Aorta (tissue), 5 donors: Measurements from ENCODE around the gene SPEF1. TPM values are rescaled to one million over a fixed set of nuclear protein-coding genes. Genes with fewer than 3 reads are reported as not detected.
A peak's percentile ranks its signal among the peaks of the same experiment; 100 is the strongest.

Experiments used
- ATAC-seq: fragments of 200-7000 bp; cut with Tn5 transposase; one replicate; pipeline ENCODE4 v1.9.1; 2022; ENCODE audit warnings: moderate library complexity; ENCODE audit not compliant: low FRiP score
- DNase-seq, 2 donors: peaks; one replicate each; pipeline ENCODE4 v3.0.0-alpha.2; 2020
- H3K27ac ChIP-seq, 2 donors: one replicate each; pipeline ENCODE4 v1.5.1; 2013; ENCODE audit warnings: low read length in 2 of 2, mild to moderate bottlenecking in 2 of 2, moderate library complexity in 2 of 2, control low read depth in 1 of 2, inconsistent platforms in 1 of 2, low read depth in 1 of 2
- H3K27me3 ChIP-seq, 2 donors: one replicate each; pipeline ENCODE4 v1.6.1; 2013; ENCODE audit warnings: control low read depth in 1 of 2, low read length in 1 of 2, mild to moderate bottlenecking in 1 of 2, moderate library complexity in 1 of 2; ENCODE audit not compliant: insufficient read depth in 2 of 2, control insufficient read depth in 1 of 2
- H3K36me3 ChIP-seq, 2 donors: one replicate each; pipeline ENCODE4 v1.6.1; 2013; ENCODE audit warnings: control low read depth in 1 of 2, low read length in 1 of 2, mild to moderate bottlenecking in 1 of 2; ENCODE audit not compliant: insufficient read depth in 2 of 2, control insufficient read depth in 1 of 2
- H3K4me1 ChIP-seq, 2 donors: one replicate each; pipeline ENCODE4 v1.6.1; 2013; ENCODE audit warnings: low read length in 2 of 2, control low read depth in 1 of 2, mild to moderate bottlenecking in 1 of 2, moderate library complexity in 1 of 2; ENCODE audit not compliant: insufficient read depth in 2 of 2, control insufficient read depth in 1 of 2
- H3K4me3 ChIP-seq, 2 donors: one replicate each; pipeline ENCODE4 v1.5.1; 2013; ENCODE audit warnings: low read length in 2 of 2, control low read depth in 1 of 2, mild to moderate bottlenecking in 1 of 2
- H3K9me3 ChIP-seq: one replicate; pipeline ENCODE4 v1.6.1; 2013; ENCODE audit warnings: mild to moderate bottlenecking, low read length; ENCODE audit not compliant: control insufficient read depth
- WGBS, 2 donors: extraction: QIAGEN DNeasy Blood & Tissue Kit; methylation state at CpG; one replicate each; pipeline ENCODE4 v1.1.7; 2013; 5-methylcytosine and 5-hydroxymethylcytosine counted together
- intact Hi-C, 2 donors: fragments of 100-400 bp; cut with DNase I; formaldehyde crosslinking; loops; one replicate each; pipeline versions ENCODE4 v1.14.2 to v1.15.0; 2022
- polyA plus RNA-seq, 2 donors: library from polyadenylated mRNA; stranded (reverse); fragments of 200-250 nt; gene quantifications; one replicate each; pipeline ENCODE4 v1.2.3, GENCODE V29; 2013
- total RNA-seq, 2 donors: library from RNA; stranded (reverse); fragmentation: NEBNext Ultra II Directional; extraction: Animal tissue kit (Norgen Biotek cat#: 25700); gene quantifications; one replicate each; pipeline ENCODE4 v1.2.1, GENCODE V29; 2021
- donor health status: healthy with polysubstance abuse.
- donor health status: Bipolar disorder and iron deficiency.
- donor health status: DM: no; HTN: no; CAD: no.
- donor health status: DM: no; HTN: no; CAD: no.
- donor health status: DM: yes; HTN: yes; CAD: no.

The SPEF1 gene
- total and polyA plus RNA-seq, 4 donors: 0.90 TPM; not detected in 3

DNA sequence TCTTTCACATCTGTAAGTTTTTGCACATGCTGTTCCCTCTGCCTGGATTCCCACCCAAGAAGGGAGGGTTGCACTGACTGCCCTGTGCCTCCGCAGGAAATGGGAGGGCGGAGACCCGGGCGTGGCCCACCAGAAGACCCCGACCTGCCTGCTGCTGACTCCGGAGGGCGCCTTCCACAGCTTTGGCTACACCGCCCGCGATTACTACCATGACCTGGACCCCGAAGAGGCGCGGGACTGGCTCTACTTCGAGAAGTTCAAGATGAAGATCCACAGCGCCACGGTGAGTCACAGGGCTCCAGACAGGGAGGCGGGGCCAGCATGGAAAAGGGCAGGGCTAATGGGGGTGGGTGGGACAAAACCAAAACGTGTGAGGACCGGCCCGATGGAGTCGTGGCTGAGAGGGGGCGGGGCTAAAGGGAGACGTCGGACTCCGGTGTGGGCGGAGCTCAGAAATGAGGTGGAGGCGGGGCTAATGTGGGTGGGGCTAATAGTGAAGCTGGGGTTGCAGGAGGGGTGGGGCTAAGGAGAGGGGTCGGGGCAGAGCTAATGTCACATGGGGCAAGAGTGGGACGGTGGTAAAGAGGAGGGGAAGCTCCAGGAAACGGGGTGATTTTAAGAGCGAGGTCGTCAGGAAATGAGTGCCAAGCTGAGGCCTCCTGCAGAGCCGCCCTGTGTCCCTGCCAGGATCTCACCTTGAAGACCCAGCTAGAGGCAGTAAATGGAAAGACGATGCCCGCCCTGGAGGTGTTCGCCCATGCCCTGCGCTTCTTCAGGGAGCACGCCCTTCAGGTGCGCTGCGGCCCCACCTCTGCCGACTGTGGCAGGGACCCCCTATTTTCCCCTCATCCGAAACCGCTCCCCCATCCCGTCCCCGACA, 36.2 kb downstream of the SPEF1 start:
- WGBS, 2 donors: 22 to 29% methylated on average over 45 of the region's 45 CpGs
- Histone ChIP-seq H3K27ac (no peak overlapping the region), H3K4me3 (no peak overlapping the region), H3K36me3 (no peaks in the 10 kb centered on the region), H3K9me3 (no peaks in the 10 kb centered on the region), H3K4me1 (no peaks in the 10 kb centered on the region), H3K27me3 (no peaks in the 10 kb centered on the region)
- intact Hi-C loops: no loop called here
- ATAC-seq (peak; percentile 42), DNase-seq (peak in 1 of 2 donors; percentile 84)

DNA sequence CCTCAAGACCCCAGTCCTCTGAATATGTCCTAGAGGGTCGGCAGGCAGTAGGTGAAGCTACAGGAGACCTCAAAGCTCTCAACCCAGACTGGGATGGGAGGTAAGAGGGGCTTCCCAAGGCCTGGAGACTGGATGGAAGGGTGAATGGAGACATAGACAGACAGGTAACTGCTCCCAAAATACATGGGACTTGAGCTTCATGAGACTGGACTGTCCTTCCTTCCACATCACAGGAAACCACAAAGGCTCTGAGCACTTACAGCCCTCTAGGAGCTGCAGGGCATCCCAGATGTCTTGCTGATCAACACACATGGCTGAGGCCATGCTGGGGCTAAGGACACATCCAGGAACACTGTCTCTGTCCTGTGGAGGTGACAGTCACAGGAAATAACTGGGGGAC, 37.2 kb downstream of the SPEF1 start:
- Histone ChIP-seq H3K9me3 (no peaks in the 10 kb centered on the region), H3K4me3 (no peak overlapping the region), H3K4me1 (no peaks in the 10 kb centered on the region), H3K27ac (no peak overlapping the region), H3K27me3 (no peaks in the 10 kb centered on the region), H3K36me3 (no peaks in the 10 kb centered on the region)
- no peak for DNase-seq
- intact Hi-C loops: no loop called here
- ATAC-seq: no peak
- WGBS, 2 donors: 87 to 100% methylated on average over 1 of the region's 1 CpG

DNA sequence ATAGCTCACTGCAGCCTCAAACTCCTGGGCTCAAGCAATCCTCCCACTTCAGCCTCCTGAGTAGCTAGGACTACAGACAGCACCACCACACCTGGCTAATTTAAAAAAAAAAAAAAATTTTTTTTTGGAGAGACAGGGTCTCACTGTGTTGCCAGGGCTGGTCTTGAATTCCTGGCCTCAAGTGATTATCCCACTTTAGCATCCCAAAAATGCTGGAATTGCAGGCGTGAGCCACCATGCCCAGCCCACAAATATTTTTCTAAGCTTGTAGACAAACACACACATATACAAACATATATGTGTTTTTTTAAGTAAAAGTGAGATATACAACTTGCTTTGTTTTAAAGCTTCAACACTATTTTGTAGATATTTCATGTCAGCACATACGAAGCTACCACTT, 38.0 kb downstream of the SPEF1 start:
- WGBS, 2 donors: 68 to 94% methylated on average over 2 of the region's 2 CpGs
- H3K36me3 ChIP-seq: no peaks in the 10 kb centered on the region
- ATAC-seq: no peak
- no peaks in the 10 kb centered on the region for H3K9me3 ChIP-seq
- DNase-seq: no peak
- no peak overlapping the region for H3K27ac ChIP-seq
- intact Hi-C loops: no loop called here
- no peaks in the 10 kb centered on the region for H3K4me1 ChIP-seq
- no peak overlapping the region for H3K4me3 ChIP-seq
- no peaks in the 10 kb centered on the region for H3K27me3 ChIP-seq

DNA sequence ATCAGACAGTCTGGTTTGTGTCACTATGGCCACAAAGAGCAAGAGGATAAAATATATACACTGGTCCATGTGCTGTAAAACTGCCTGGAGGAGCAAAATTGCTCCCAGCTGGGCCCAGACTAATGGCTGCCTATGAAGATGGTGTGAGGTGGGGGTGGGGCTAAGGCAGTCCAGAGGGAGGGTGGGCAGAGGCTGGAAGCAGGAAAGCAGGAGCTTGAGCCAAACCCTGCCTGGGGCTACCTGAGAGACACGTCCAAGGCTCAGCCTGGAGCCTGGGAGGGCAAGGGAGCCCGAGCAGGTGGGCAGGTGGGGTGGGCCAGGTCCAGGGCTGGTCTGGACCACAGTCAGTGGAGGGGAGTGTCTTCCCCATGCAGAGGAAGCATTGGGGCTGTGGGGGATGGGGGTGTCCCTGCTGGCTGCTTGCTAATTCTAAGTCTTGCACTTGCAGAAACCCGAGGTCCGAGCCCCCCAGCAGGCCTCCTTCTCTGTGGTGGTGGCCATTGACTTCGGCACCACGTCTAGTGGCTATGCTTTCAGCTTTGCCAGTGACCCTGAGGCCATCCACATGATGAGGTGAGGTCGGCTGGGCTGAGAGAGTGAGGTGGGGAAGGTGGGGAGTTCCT, 39.3 kb downstream of the SPEF1 start:
- no peaks in the 10 kb centered on the region for H3K4me1 ChIP-seq
- H3K4me3 ChIP-seq: no peak overlapping the region
- ATAC-seq (no peak), DNase-seq (peak in 1 of 2 donors; percentile 38)
- WGBS, 2 donors: 82 to 87% methylated on average over 6 to 7 of the region's 7 CpGs
- no peaks in the 10 kb centered on the region for H3K27me3 ChIP-seq
- no peak overlapping the region for H3K27ac ChIP-seq
- no peaks in the 10 kb centered on the region for H3K36me3 ChIP-seq
- intact Hi-C loops: no loop called here
- no peaks in the 10 kb centered on the region for H3K9me3 ChIP-seq

DNA sequence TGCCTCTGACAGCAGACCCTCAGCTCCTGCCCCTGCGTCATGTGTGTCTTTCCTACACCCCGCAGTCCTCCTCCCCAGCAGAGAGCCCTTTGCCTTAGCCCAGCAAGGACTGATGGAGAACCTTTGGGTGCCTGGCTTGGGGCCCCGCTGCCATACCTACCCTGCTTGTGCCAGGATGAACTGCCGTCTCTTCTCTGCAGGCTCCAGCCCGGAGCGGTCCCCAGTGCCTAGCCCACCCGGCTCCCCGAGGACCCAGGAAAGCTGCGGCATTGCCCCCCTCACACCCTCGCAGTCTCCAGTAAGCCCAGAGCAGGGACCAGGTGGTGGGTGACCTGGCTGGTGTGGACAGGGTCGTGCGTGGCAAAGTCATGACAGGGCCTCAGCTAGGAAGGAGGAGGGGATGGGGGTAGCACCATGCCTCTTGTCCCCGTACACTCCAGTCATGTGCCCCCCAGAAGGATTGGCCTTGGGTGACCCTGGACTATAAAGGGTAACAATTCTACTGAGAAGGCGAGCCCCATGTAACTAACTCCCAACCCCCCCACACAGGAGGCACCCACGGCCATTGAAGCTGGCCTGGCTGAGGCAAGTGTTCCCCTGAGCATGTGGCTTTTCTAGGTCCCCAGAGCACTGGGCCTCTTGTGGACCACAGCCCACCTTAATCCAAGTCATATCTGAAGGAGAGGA, 40.5 kb downstream of the SPEF1 start:
- intact Hi-C loops: no loop called here
- no peaks in the 10 kb centered on the region for H3K4me1 ChIP-seq
- H3K27ac ChIP-seq: no peak overlapping the region
- DNase-seq (peak in 1 of 2 donors; percentile 34), ATAC-seq (no peak)
- H3K27me3 ChIP-seq: no peaks in the 10 kb centered on the region
- no peaks in the 10 kb centered on the region for H3K36me3 ChIP-seq
- 92 to 93% methylated on average over 15 of the region's 15 CpGs for WGBS, 2 donors
- H3K4me3 ChIP-seq: no peak overlapping the region
- no peaks in the 10 kb centered on the region for H3K9me3 ChIP-seq

DNA sequence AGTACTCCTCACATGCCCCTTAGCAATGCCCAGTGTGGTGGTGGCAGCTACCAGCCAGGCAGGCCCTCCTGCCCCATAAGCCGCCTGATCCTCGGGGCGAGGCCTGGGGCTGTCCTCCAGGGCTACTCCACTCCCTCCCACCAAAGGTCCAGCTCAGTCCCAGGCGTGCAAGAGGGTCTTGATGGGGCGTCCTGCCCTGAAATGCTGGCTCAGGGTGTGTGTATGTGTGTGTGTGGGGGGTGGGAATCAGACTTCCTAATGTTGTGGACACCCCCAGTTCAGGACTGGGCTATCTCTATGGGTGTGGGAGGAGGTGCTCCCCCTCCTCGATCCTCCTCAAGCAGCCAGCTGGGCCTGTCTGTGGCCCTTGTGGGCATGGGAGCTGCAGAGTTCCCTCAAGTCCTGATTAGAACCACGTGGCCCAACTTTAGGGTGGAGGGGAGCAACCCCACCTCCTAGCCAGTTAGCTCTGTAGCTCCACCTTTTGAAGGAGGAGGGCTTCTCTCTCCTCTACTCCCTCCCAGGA, 41.3 kb downstream of the SPEF1 start:
- no peak for ATAC-seq
- intact Hi-C loops: no loop called here

DNA sequence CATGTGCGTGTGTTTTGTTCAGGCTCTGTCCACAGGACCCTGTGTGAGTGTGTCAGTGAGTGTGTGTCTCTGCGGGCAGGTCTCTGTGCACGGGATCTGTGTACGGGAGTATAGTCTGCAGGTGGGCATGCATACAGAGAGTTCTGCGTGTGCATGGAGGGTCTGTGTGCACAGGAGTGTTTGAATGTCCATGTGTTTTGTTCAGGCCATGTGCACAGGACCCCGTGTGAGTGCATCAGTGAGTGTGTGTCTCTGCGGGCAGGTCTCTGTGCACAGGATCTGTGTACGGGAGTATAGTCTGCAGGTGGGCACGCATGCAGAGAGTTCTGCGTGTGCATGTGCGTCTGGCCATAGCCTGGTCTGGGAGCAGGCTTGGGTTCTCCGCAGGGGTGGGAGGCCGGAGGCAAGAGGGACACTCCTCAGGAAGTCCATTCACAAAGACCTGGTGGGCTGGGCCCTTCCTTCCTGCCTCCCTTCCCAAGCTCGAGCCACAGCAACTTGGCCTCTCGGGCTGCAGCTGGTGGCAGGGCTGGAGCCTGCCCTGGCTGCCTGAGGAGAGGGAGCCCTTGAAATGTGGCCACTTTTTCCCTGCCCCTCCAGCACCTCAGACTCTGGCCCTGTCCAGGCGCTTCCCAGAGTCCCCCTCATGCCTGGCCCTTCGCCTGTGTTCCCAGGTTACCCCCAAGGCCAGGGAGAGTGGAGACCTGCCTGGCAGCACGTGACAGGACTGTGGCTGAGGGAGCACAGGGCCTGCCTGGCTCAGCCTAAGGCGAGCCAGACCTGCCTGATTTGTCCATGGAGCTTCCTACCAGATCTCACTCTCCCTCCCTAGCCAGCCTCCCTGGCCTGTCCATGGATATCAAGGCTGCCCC, 42.0 kb downstream of the SPEF1 start:
- peak; percentile 62 for ATAC-seq
- intact Hi-C loops: no loop called here
- H3K4me1 ChIP-seq: no peaks in the 10 kb centered on the region
- no peak overlapping the region for H3K4me3 ChIP-seq
- no peaks in the 10 kb centered on the region for H3K27me3 ChIP-seq
- 82 to 86% methylated on average over 19 of the region's 19 CpGs for WGBS, 2 donors
- H3K27ac ChIP-seq: no peak overlapping the region
- no peaks in the 10 kb centered on the region for H3K9me3 ChIP-seq
- peak in 1 of 2 donors; percentile 36 for DNase-seq
- no peaks in the 10 kb centered on the region for H3K36me3 ChIP-seq

More for the DNA sequence above, 41.3 kb downstream of the SPEF1 start:
- Histone ChIP-seq H3K36me3 (no peaks in the 10 kb centered on the region), H3K4me1 (no peaks in the 10 kb centered on the region), H3K9me3 (no peaks in the 10 kb centered on the region), H3K4me3 (no peak overlapping the region), H3K27me3 (no peaks in the 10 kb centered on the region), H3K27ac (no peak overlapping the region)
- WGBS, 2 donors: 78 to 86% methylated on average over 7 of the region's 7 CpGs
- peak in 1 of 2 donors; percentile 10 for DNase-seq
